Uterus (tissue), 4 donors: ENCODE results near the gene AKR7A2. TPM values are rescaled to one million over a fixed set of nuclear protein-coding genes. Genes with fewer than 3 reads are reported as not detected.

Experiments
- DNase-seq, 2 donors: peaks; one replicate each; pipeline ENCODE4 v3.0.0-alpha.2; 2019 to 2020
- H3K27ac ChIP-seq, 2 donors: fragments of 200-600 bp; sonication (generic); 1 replicate in 1 of 2; 2 replicates in 1 of 2; pipeline ENCODE4 v1.5.1; 2016 to 2018
- H3K27me3 ChIP-seq, 2 donors: fragments of 200-600 bp; sonication (generic); one replicate each; pipeline ENCODE4 v1.5.1; 2018 to 2019; ENCODE audit warnings: control low read depth in 1 of 2
- H3K36me3 ChIP-seq, 2 donors: fragments of 200-600 bp; sonication (generic); one replicate each; pipeline ENCODE4 v1.5.1; 2019; ENCODE audit warnings: control low read depth in 1 of 2
- H3K4me1 ChIP-seq, 2 donors: fragments of 200-600 bp; sonication (generic); one replicate each; pipeline ENCODE4 v1.5.1; 2018 to 2019; ENCODE audit warnings: control low read depth in 1 of 2
- H3K4me3 ChIP-seq, 2 donors: fragments of 200-600 bp; sonication (generic); 1 replicate in 1 of 2; 2 replicates in 1 of 2; pipeline ENCODE4 v1.5.1; 2018 to 2019; ENCODE audit warnings: mild to moderate bottlenecking in 1 of 2
- H3K9me3 ChIP-seq, 2 donors: fragments of 200-600 bp; sonication (generic); one replicate each; pipeline ENCODE4 v1.5.1; 2019; ENCODE audit warnings: control low read depth in 1 of 2
- CTCF ChIP-seq, 4 experiments: fragments of 200-600 bp in 2 of 4; fragments of 450-650 bp in 2 of 4; sonication (generic) in 2 of 4; IDR thresholded peaks; one replicate each; pipeline ENCODE4 v1.5.1; 2016 to 2019; ENCODE audit warnings: antibody characterized with exemption in 4 of 4, mild to moderate bottlenecking in 2 of 4, moderate library complexity in 1 of 4
- POLR2A ChIP-seq, 2 donors: fragments of 450-650 bp; IDR thresholded peaks; one replicate each; pipeline ENCODE4 v1.6.1; 2016; ENCODE audit warnings: antibody characterized with exemption in 2 of 2, mild to moderate bottlenecking in 1 of 2, moderate library complexity in 1 of 2
- intact Hi-C: fragments of 100-400 bp; cut with DNase I; formaldehyde crosslinking; loops from one replicate; pipeline ENCODE4 v1.15.1; 2023; ENCODE audit warnings: low total_unique reads
- total RNA-seq, 4 donors: library from RNA; depleted of rRNA in 3 of 4; stranded (reverse); fragments of >200 nt in 3 of 4; gene quantifications; one replicate each; pipeline versions ENCODE4 v1.1.0 to v1.2.4, GENCODE V29; 2014 to 2023
- donor health status: DM: yes; HTN: yes; CAD: no.

Gene AKR7A2
- total RNA-seq, 4 donors from 2014 or later: 5.6 to 108 (median 33.6) TPM

GRCh38 chr1:19344372-19344810 lies 32.4 kb upstream of the AKR7A2 start:
- Histone ChIP-seq H3K36me3 (no peaks in the 10 kb centered on the region), H3K4me3 (no peak overlapping the region), H3K27me3 (no peaks in the 10 kb centered on the region), H3K4me1 (peaks cover 5 to 6% of the 10 kb centered on the region in 2 donors), H3K9me3 (no peaks in the 10 kb centered on the region), H3K27ac (peak overlapping the region; percentile 6 to 30)
- peak; percentile 61 to 70 for DNase-seq
- intact Hi-C loops: loop anchor here (10.0 kb wide), 2 partner anchors 50 to 310 kb away; no protein-coding TSS in a partner anchor
- TF ChIP-seq CTCF (IDR thresholded peaks at IDR 0.05) (peak; percentile 84 to 94 (median 90)), POLR2A (IDR thresholded peaks at IDR 0.05) (no peak)

- Histone ChIP-seq H3K27ac (peak overlapping the region; percentile 1 to 27), H3K4me3 (no peak overlapping the region), H3K36me3 (no peaks in the 10 kb centered on the region), H3K9me3 (no peaks in the 10 kb centered on the region), H3K4me1 (peaks cover 4 to 5% of the 10 kb centered on the region in 2 donors), H3K27me3 (no peaks in the 10 kb centered on the region)
- intact Hi-C loops: loop anchor here (10.0 kb wide), 2 partner anchors 51 to 311 kb away; no protein-coding TSS in a partner anchor
- no peak for DNase-seq
- TF ChIP-seq CTCF (IDR thresholded peaks at IDR 0.05) (no peak), POLR2A (IDR thresholded peaks at IDR 0.05) (no peak)
These were observed 31.8 kb upstream of the AKR7A2 start for GRCh38 chr1:19343617-19344350.

- Histone ChIP-seq H3K27me3 (no peaks in the 10 kb centered on the region), H3K36me3 (no peaks in the 10 kb centered on the region), H3K9me3 (no peaks in the 10 kb centered on the region), H3K4me1 (peaks cover 0 to 5% of the 10 kb centered on the region in 2 donors), H3K4me3 (no peak overlapping the region), H3K27ac (peak overlapping the region; percentile 53 to 54)
- no peak for DNase-seq
- TF ChIP-seq CTCF (IDR thresholded peaks at IDR 0.05) (no peak), POLR2A (IDR thresholded peaks at IDR 0.05) (no peak)
- intact Hi-C loops: loop anchor here (10.0 kb wide), 2 partner anchors 52 to 312 kb away; no protein-coding TSS in a partner anchor
These were observed 31.1 kb upstream of the AKR7A2 start for GRCh38 chr1:19342894-19343616.

GRCh38 chr1:19342062-19342750 lies 30.3 kb upstream of the AKR7A2 start:
- peak overlapping the region; percentile 53 to 54 for H3K27ac ChIP-seq
- peaks cover 0 to 5% of the 10 kb centered on the region in 2 donors for H3K4me1 ChIP-seq
- H3K36me3 ChIP-seq: no peaks in the 10 kb centered on the region
- no peaks in the 10 kb centered on the region for H3K9me3 ChIP-seq
- no peak overlapping the region for H3K4me3 ChIP-seq
- H3K27me3 ChIP-seq: no peaks in the 10 kb centered on the region
- peak in 1 of 2 donors; percentile 52 for DNase-seq
- TF ChIP-seq POLR2A (IDR thresholded peaks at IDR 0.05): no peak
- no peak for TF ChIP-seq CTCF (IDR thresholded peaks at IDR 0.05)
- intact Hi-C loops: loop anchor here (10.0 kb wide), 2 partner anchors 53 to 313 kb away; no protein-coding TSS in a partner anchor
